ENCODE data around the gene STIM2.

DNA sequence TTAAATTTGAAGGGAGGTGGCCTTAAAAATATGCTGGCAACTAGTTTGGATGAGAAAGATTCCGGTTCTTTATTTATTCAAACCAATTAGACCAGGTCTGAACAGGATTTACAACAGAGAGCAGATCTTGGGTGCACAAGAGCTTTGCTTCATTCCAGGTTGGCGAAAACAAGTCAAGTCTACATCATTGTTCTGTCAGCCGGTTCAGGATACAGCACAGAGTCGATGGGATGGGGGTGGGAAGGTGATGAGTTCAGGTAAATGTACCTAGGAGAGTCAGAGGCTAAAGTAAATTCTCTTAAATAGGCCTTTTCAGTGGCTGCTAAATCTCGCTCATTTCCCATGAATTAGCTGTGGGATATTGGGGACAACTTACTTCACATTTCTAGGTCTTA lies 882 bp upstream of the STIM2 start:
- TF ChIP-seq EP300 (IDR thresholded peaks at IDR 0.05; ENCODE audit: borderline replicate concordance) (no peak), FOXM1 (IDR thresholded peaks at IDR 0.05; ENCODE audit: borderline replicate concordance, low read depth) (no peak), YY1 (IDR thresholded peaks at IDR 0.05; ENCODE audit: low read depth) (no peak), TCF12 (IDR thresholded peaks at IDR 0.05; ENCODE audit: low read depth) (no peak), TAF1 (IDR thresholded peaks at IDR 0.05; ENCODE audit: low read depth) (no peak), TEAD4 (IDR thresholded peaks at IDR 0.05) (no peak), CEBPB (IDR thresholded peaks at IDR 0.05) (no peak), RAD21 (IDR thresholded peaks at IDR 0.05; ENCODE audit: low read depth) (no peak), NFIC (IDR thresholded peaks at IDR 0.05) (no peak)
- TF ChIP-seq, protein P1, sequence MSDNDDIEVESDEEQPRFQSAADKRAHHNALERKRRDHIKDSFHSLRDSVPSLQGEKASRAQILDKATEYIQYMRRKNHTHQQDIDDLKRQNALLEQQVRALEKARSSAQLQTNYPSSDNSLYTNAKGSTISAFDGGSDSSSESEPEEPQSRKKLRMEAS (IDR thresholded peaks at IDR 0.05), result no peak
- TF ChIP-seq, protein P2, sequence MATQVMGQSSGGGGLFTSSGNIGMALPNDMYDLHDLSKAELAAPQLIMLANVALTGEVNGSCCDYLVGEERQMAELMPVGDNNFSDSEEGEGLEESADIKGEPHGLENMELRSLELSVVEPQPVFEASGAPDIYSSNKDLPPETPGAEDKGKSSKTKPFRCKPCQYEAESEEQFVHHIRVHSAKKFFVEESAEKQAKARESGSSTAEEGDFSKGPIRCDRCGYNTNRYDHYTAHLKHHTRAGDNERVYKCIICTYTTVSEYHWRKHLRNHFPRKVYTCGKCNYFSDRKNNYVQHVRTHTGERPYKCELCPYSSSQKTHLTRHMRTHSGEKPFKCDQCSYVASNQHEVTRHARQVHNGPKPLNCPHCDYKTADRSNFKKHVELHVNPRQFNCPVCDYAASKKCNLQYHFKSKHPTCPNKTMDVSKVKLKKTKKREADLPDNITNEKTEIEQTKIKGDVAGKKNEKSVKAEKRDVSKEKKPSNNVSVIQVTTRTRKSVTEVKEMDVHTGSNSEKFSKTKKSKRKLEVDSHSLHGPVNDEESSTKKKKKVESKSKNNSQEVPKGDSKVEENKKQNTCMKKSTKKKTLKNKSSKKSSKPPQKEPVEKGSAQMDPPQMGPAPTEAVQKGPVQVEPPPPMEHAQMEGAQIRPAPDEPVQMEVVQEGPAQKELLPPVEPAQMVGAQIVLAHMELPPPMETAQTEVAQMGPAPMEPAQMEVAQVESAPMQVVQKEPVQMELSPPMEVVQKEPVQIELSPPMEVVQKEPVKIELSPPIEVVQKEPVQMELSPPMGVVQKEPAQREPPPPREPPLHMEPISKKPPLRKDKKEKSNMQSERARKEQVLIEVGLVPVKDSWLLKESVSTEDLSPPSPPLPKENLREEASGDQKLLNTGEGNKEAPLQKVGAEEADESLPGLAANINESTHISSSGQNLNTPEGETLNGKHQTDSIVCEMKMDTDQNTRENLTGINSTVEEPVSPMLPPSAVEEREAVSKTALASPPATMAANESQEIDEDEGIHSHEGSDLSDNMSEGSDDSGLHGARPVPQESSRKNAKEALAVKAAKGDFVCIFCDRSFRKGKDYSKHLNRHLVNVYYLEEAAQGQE (IDR thresholded peaks at IDR 0.05; ENCODE audit: low read depth), result no peak
